PC-9 (cell line): ENCODE results near the gene ALX4.

Experiments used
- CTCF ChIP-seq: fragments of 200-600 bp; sonication (generic); conservative IDR thresholded peaks from 2 replicates; pipeline ENCODE4 v1.6.1; 2017; ENCODE audit warnings: mixed run types, antibody characterized with exemption, mild to moderate bottlenecking, moderate library complexity
- EZH2 ChIP-seq: fragments of 200-600 bp; sonication (generic); IDR thresholded peaks from 2 replicates; pipeline ENCODE4 v1.8.0; 2017; ENCODE audit warnings: antibody characterized with exemption, low read depth

GRCh38 chr11:44329472-44330230, 19.7 kb upstream of the ALX4 start:
- TF ChIP-seq CTCF: no peak
- no peak for TF ChIP-seq EZH2
